Stomach (tissue), 4 donors: ENCODE results near the gene TNMD.

Source experiments
- CTCF ChIP-seq, 7 experiments: fragments of 450-650 bp in 4 of 7; fragments of 200-600 bp in 3 of 7; sonication (generic) in 3 of 7; IDR thresholded peaks; one replicate each; pipeline ENCODE4 v1.5.1; 2016 to 2019; ENCODE audit warnings: antibody characterized with exemption in 7 of 7, control low read depth in 2 of 7, mild to moderate bottlenecking in 1 of 7
- POLR2A ChIP-seq, 4 donors: fragments of 450-650 bp; IDR thresholded peaks; one replicate each; pipeline ENCODE4 v1.6.1; 2016; ENCODE audit warnings: antibody characterized with exemption in 4 of 4, control low read depth in 2 of 4, mild to moderate bottlenecking in 1 of 4, moderate library complexity in 1 of 4

GRCh38 chrX:100584611-100585010, at the start of gene TNMD:
- TF ChIP-seq CTCF (IDR thresholded peaks at IDR 0.05) (no peak), POLR2A (IDR thresholded peaks at IDR 0.05) (no peak)
